K562 (cell line): ENCODE measurements around the gene USP1. TPM values are rescaled to one million over a fixed set of nuclear protein-coding genes. Genes with fewer than 3 reads are reported as not detected.

ENCODE experiments used
- HMGN3 ChIP-seq: IDR thresholded peaks from 2 replicates; pipeline ENCODE4 v1.6.1; 2011; ENCODE audit warnings: borderline replicate concordance, low read depth, mild to moderate bottlenecking, mixed read lengths, low read length; ENCODE audit not compliant: insufficient read length; ENCODE audit errors: extremely low read depth
- MEF2A ChIP-seq: IDR thresholded peaks from 2 replicates; pipeline ENCODE4 v1.6.1; 2011; ENCODE audit warnings: low read depth, mild to moderate bottlenecking, low read length, moderate library complexity; ENCODE audit not compliant: control insufficient read depth
- POU5F1 ChIP-seq: fragments of 150-350 bp; IDR thresholded peaks from 2 replicates; pipeline ENCODE4 v1.6.1; 2014; ENCODE audit warnings: borderline replicate concordance, low read length, low read depth, mild to moderate bottlenecking; ENCODE audit not compliant: partially characterized antibody
- RUNX1 ChIP-seq: sonication (generic); IDR thresholded peaks from 2 replicates; pipeline ENCODE4 v1.6.1; 2016; ENCODE audit warnings: antibody characterized with exemption, low read depth
- ZNF830 ChIP-seq: fragments of 250-450 bp; sonication (Bioruptor Pico); IDR thresholded peaks from 2 replicates; pipeline ENCODE4 v1.5.0; 2021; ENCODE audit warnings: mild to moderate bottlenecking
- polyA plus RNA-seq, 8 experiments: library from polyadenylated mRNA; depleted of rRNA in 4 of 8; stranded (reverse) in 5 of 8; unstranded in 3 of 8; fragments of >200 nt; fragmentation: Nextera tagmentation in 2 of 8; fragmentation: Illumina TruSeq in 1 of 8; extraction: Ambion mirVana in 2 of 8; extraction: Trizol in 1 of 8; gene quantifications; 2 replicates each; pipeline versions ENCODE4 v1.2.1 to v1.2.3, GENCODE V29; 2011 to 2014; ENCODE audit warnings: inconsistent platforms in 1 of 8, missing spikeins in 1 of 8
- total RNA-seq, 7 experiments: library from RNA; depleted of rRNA in 6 of 7; stranded (reverse); fragments of >200 nt in 6 of 7; fragmentation: Illumina TruSeq in 2 of 7; extraction: Trizol in 2 of 7; gene quantifications; 2 replicates each; pipeline versions ENCODE4 v1.2.1 to v1.2.3, GENCODE V29; 2011 to 2021; ENCODE audit warnings: low replicate concordance in 1 of 7
- TF ChIP-seq, protein P1 (sequence below), 2 experiments: fragments of 150-350 bp in 1 of 2; IDR thresholded peaks; 2 replicates each; pipeline ENCODE4 v1.6.1; 2012 to 2016; ENCODE audit warnings: low read depth in 2 of 2, low read length in 2 of 2, mild to moderate bottlenecking in 1 of 2, moderate library complexity in 1 of 2
- TF ChIP-seq, protein P2 (sequence below): IDR thresholded peaks from 2 replicates; pipeline ENCODE4 v1.6.1; 2014; ENCODE audit warnings: antibody characterized with exemption
- TF ChIP-seq, protein P3 (sequence below): sonication (generic); formaldehyde crosslinking; IDR thresholded peaks from 2 replicates; pipeline ENCODE4 v1.8.0; 2022; ENCODE audit warnings: mild to moderate bottlenecking, missing genetic modification reagents
- TF ChIP-seq, protein P4 (sequence below): fragments of 450-650 bp; IDR thresholded peaks from 2 replicates; pipeline ENCODE4 v1.6.1; 2014; ENCODE audit warnings: low read depth, mild to moderate bottlenecking, moderate library complexity, borderline replicate concordance
- TF ChIP-seq, protein P5 (sequence below): sonication (generic); formaldehyde crosslinking; IDR thresholded peaks from 2 replicates; pipeline ENCODE4 v1.8.0; 2022; ENCODE audit warnings: mild to moderate bottlenecking, missing genetic modification reagents, borderline replicate concordance
- TF ChIP-seq, protein P6 (sequence below): fragments of 450-650 bp; formaldehyde crosslinking; IDR thresholded peaks from 2 replicates; pipeline ENCODE4 v1.4.0; 2022; ENCODE audit warnings: mild to moderate bottlenecking, moderate library complexity
- TF ChIP-seq, protein P7 (sequence below), 2 experiments: fragments of 250-450 bp in 1 of 2; fragments of 450-650 bp in 1 of 2; sonication (Bioruptor Pico) in 1 of 2; IDR thresholded peaks; 2 replicates each; pipeline versions ENCODE4 v1.6.1 to v1.8.0; 2016 to 2021; ENCODE audit warnings: mild to moderate bottlenecking in 2 of 2, moderate library complexity in 2 of 2, missing compliant biosample characterization in 1 of 2, missing genetic modification characterization in 1 of 2

The USP1 gene
- total and polyA plus RNA-seq, 9 of the 15 experiments (the other 6 are each of a cell fraction or from before 2014, with no cell fraction given), result 27.3 to 87.9 (median 51.7) TPM

DNA sequence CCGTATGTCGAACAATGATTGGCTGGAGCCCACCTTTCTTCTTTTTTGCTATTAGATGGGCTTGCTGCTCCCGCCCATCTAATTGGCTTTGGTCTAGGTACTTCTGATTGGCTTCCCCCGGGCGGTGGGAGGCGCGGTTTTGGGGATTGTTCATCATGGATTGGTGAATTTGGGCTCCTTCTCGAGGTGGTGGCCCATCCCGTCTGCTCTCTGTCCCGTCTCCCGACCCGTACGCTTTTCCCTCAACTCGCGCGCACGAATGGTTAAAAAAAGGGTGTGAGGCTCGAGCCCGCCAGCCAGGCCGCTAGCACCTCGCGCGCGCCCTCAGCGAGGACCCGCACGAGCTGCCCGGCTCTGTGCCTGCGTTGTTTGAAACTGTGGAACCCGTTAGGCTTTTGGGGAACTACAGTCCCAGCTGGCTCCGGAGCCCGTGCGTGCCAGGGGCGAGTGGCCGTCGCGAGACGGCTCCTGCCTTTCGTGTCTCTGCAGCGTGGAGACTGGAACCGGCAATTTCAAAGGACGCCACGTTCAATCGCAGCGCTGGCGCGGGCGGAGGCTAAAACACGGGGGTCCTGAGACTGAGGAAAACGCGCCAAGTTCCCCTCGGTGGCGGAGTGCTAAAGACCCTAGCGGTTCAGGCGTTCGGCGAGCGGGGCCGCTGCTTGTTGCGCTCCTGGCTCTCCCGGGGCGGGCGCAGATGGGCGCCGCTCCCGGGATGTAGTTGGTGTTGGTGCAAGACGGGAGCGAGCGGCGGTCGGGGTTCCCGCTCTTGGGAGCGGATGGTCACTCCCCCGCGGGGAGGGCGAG lies at the start of gene USP1 (continued):
- TF ChIP-seq, protein P1, sequence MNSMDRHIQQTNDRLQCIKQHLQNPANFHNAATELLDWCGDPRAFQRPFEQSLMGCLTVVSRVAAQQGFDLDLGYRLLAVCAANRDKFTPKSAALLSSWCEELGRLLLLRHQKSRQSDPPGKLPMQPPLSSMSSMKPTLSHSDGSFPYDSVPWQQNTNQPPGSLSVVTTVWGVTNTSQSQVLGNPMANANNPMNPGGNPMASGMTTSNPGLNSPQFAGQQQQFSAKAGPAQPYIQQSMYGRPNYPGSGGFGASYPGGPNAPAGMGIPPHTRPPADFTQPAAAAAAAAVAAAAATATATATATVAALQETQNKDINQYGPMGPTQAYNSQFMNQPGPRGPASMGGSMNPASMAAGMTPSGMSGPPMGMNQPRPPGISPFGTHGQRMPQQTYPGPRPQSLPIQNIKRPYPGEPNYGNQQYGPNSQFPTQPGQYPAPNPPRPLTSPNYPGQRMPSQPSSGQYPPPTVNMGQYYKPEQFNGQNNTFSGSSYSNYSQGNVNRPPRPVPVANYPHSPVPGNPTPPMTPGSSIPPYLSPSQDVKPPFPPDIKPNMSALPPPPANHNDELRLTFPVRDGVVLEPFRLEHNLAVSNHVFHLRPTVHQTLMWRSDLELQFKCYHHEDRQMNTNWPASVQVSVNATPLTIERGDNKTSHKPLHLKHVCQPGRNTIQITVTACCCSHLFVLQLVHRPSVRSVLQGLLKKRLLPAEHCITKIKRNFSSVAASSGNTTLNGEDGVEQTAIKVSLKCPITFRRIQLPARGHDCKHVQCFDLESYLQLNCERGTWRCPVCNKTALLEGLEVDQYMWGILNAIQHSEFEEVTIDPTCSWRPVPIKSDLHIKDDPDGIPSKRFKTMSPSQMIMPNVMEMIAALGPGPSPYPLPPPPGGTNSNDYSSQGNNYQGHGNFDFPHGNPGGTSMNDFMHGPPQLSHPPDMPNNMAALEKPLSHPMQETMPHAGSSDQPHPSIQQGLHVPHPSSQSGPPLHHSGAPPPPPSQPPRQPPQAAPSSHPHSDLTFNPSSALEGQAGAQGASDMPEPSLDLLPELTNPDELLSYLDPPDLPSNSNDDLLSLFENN (IDR thresholded peaks at IDR 0.05; ENCODE audit: low read depth in 2 of 2, low read length in 2 of 2), result 0 out of 4 replicates have a peak, but pooled peaks of 1 of the 2 experiments have one; percentile 13
- TF ChIP-seq HMGN3 (no peak), POU5F1 (no peak), RUNX1 (peak; percentile 27; the same call in 1 of the 2 replicates), MEF2A (no peak), ZNF830 (CRISPR knock-in tag) (no peak)
- TF ChIP-seq, protein P2, sequence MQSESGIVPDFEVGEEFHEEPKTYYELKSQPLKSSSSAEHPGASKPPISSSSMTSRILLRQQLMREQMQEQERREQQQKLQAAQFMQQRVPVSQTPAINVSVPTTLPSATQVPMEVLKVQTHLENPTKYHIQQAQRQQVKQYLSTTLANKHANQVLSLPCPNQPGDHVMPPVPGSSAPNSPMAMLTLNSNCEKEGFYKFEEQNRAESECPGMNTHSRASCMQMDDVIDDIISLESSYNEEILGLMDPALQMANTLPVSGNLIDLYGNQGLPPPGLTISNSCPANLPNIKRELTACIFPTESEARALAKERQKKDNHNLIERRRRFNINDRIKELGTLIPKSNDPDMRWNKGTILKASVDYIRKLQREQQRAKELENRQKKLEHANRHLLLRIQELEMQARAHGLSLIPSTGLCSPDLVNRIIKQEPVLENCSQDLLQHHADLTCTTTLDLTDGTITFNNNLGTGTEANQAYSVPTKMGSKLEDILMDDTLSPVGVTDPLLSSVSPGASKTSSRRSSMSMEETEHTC, result no peak
- TF ChIP-seq, protein P3, sequence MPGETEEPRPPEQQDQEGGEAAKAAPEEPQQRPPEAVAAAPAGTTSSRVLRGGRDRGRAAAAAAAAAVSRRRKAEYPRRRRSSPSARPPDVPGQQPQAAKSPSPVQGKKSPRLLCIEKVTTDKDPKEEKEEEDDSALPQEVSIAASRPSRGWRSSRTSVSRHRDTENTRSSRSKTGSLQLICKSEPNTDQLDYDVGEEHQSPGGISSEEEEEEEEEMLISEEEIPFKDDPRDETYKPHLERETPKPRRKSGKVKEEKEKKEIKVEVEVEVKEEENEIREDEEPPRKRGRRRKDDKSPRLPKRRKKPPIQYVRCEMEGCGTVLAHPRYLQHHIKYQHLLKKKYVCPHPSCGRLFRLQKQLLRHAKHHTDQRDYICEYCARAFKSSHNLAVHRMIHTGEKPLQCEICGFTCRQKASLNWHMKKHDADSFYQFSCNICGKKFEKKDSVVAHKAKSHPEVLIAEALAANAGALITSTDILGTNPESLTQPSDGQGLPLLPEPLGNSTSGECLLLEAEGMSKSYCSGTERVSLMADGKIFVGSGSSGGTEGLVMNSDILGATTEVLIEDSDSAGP, result no peak
- TF ChIP-seq, protein P4, sequence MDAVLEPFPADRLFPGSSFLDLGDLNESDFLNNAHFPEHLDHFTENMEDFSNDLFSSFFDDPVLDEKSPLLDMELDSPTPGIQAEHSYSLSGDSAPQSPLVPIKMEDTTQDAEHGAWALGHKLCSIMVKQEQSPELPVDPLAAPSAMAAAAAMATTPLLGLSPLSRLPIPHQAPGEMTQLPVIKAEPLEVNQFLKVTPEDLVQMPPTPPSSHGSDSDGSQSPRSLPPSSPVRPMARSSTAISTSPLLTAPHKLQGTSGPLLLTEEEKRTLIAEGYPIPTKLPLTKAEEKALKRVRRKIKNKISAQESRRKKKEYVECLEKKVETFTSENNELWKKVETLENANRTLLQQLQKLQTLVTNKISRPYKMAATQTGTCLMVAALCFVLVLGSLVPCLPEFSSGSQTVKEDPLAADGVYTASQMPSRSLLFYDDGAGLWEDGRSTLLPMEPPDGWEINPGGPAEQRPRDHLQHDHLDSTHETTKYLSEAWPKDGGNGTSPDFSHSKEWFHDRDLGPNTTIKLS, result peak; percentile 66; the same call in 1 of the 2 replicates
- TF ChIP-seq, protein P5, sequence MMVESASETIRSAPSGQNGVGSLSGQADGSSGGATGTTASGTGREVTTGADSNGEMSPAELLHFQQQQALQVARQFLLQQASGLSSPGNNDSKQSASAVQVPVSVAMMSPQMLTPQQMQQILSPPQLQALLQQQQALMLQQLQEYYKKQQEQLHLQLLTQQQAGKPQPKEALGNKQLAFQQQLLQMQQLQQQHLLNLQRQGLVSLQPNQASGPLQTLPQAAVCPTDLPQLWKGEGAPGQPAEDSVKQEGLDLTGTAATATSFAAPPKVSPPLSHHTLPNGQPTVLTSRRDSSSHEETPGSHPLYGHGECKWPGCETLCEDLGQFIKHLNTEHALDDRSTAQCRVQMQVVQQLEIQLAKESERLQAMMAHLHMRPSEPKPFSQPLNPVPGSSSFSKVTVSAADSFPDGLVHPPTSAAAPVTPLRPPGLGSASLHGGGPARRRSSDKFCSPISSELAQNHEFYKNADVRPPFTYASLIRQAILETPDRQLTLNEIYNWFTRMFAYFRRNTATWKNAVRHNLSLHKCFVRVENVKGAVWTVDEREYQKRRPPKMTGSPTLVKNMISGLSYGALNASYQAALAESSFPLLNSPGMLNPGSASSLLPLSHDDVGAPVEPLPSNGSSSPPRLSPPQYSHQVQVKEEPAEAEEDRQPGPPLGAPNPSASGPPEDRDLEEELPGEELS (CRISPR knock-in tag), result no peak
- TF ChIP-seq, protein P6, sequence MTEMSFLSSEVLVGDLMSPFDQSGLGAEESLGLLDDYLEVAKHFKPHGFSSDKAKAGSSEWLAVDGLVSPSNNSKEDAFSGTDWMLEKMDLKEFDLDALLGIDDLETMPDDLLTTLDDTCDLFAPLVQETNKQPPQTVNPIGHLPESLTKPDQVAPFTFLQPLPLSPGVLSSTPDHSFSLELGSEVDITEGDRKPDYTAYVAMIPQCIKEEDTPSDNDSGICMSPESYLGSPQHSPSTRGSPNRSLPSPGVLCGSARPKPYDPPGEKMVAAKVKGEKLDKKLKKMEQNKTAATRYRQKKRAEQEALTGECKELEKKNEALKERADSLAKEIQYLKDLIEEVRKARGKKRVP (CRISPR knock-in tag), result no peak
- TF ChIP-seq, protein P7, sequence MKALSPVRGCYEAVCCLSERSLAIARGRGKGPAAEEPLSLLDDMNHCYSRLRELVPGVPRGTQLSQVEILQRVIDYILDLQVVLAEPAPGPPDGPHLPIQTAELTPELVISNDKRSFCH (CRISPR knock-in tag; IDR thresholded peaks at IDR 0.05), result no peak
- TF ChIP-seq, protein P7 (tag; IDR thresholded peaks at IDR 0.05), result peak; percentile 51; the same call in 1 of the 2 replicates
